HepG2 (cell line): ENCODE results near the gene CTNNA2. TPM values are rescaled to one million over a fixed set of nuclear protein-coding genes. Genes with fewer than 3 reads are reported as not detected.

ENCODE experiments used
- ATAC-seq: fragments of 200-7000 bp; cut with Tn5 transposase; 3 replicates; pipeline ENCODE4 v1.9.1; 2020; ENCODE audit warnings: mild to moderate bottlenecking, moderate library complexity
- BruUV-seq: library from RNA; stranded (reverse); fragments of 400-500 nt; replicated peaks from 2 replicates; lab custom pipeline; 2021; lab: Mats Ljungman, UMichigan
- CTCF ChIA-PET: fragments of 300-600 bp; formaldehyde crosslinking; extraction: SDS; loops from one replicate; lab custom pipeline; 2021; ENCODE audit warnings: low total read pairs, inconsistent platforms, low intra/inter-chr PET ratio; lab: Yijun Ruan, JAX
- POLR2A ChIA-PET: fragments of 350-600 bp; sonication (Branson Sonifier 250); formaldehyde crosslinking; loops from one replicate; lab custom pipeline; 2020; ENCODE audit warnings: antibody characterized with exemption, inconsistent platforms; lab: Yijun Ruan, JAX
- DNase-seq: peaks from one replicate; pipeline ENCODE4 v3.0.0-alpha.2; 2015; ENCODE audit warnings: low spot score
- FAIRE-seq: peaks from 3 replicates; lab custom pipeline; 2011; peaks lifted over from hg19 to GRCh38; lab: Jason Lieb, UNC
- H2AFZ ChIP-seq: one replicate; pipeline ENCODE4 v1.6.1; 2011; ENCODE audit warnings: low read length, inconsistent platforms
- H3K27ac ChIP-seq: fragments of 300-600 bp; 3 replicates; pipeline ENCODE4 v1.8.0; 2011; ENCODE audit warnings: mixed run types, mild to moderate bottlenecking, mixed read lengths, low read length, inconsistent platforms; ENCODE audit not compliant: insufficient read depth; ENCODE audit errors: extremely low read length
- H3K27me3 ChIP-seq, 2 experiments: fragments of 200-600 bp in 1 of 2; 2 replicates in 1 of 2; 3 replicates in 1 of 2; pipeline versions ENCODE4 v1.6.0 to v1.8.0; 2011; ENCODE audit warnings: low read length in 2 of 2, mild to moderate bottlenecking in 2 of 2, moderate library complexity in 2 of 2, inconsistent platforms in 1 of 2; ENCODE audit not compliant: insufficient read depth in 2 of 2, control insufficient read depth in 1 of 2
- H3K36me3 ChIP-seq, 2 experiments: fragments of 200-600 bp in 1 of 2; replicated peaks in 1 of 2; 2 replicates in 1 of 2; 3 replicates in 1 of 2; pipeline versions ENCODE4 v1.5.1 to v1.8.0; 2011; ENCODE audit warnings: low read length in 2 of 2, inconsistent platforms in 1 of 2; ENCODE audit not compliant: insufficient read depth in 2 of 2, control insufficient read depth in 1 of 2
- H3K4me1 ChIP-seq: 2 replicates; pipeline ENCODE4 v1.5.1; 2012; ENCODE audit warnings: low read length, inconsistent platforms; ENCODE audit not compliant: insufficient read depth
- H3K4me2 ChIP-seq: 2 replicates; pipeline ENCODE4 v1.6.0; 2011; ENCODE audit warnings: low read depth, low read length, inconsistent platforms
- H3K4me3 ChIP-seq, 3 experiments: fragments of 200-600 bp in 1 of 3; sonication (generic), shearing (Covaris generic) in 1 of 3; replicated peaks in 1 of 3; 2 replicates each; pipeline ENCODE4 v1.5.1; 2011 to 2016; ENCODE audit warnings: low read length in 3 of 3, inconsistent platforms in 2 of 3, low read depth in 2 of 3, mild to moderate bottlenecking in 2 of 3, control low read depth in 1 of 3, mixed read lengths in 1 of 3; ENCODE audit not compliant: insufficient read depth in 1 of 3
- H3K79me2 ChIP-seq: one replicate; pipeline ENCODE4 v1.6.1; 2011; ENCODE audit warnings: low read length, inconsistent platforms; ENCODE audit not compliant: insufficient read depth
- H3K9ac ChIP-seq: 2 replicates; pipeline ENCODE4 v1.6.0; 2011; ENCODE audit warnings: mild to moderate bottlenecking, low read depth, low read length, inconsistent platforms; ENCODE audit not compliant: insufficient read depth
- H3K9me3 ChIP-seq: 2 replicates; pipeline ENCODE4 v1.5.1; 2012; ENCODE audit warnings: mild to moderate bottlenecking, low read length
- H4K20me1 ChIP-seq: 2 replicates; pipeline ENCODE4 v1.6.0; 2011; ENCODE audit warnings: inconsistent platforms, mild to moderate bottlenecking, low read length, moderate library complexity; ENCODE audit not compliant: insufficient read depth
- ATRX ChIP-seq: sonication (generic); formaldehyde crosslinking; IDR thresholded peaks from 2 replicates; pipeline ENCODE4 v1.4.0; 2020; ENCODE audit warnings: missing genetic modification reagents, borderline replicate concordance
- KLF6 ChIP-seq: IDR thresholded peaks from 2 replicates; pipeline ENCODE4 v1.8.0; 2016; ENCODE audit warnings: missing biosample characterization, missing genetic modification reagents
- NFKBIZ ChIP-seq: IDR thresholded peaks from 2 replicates; pipeline ENCODE4 v1.6.1; 2018; ENCODE audit warnings: missing genetic modification reagents, missing compliant biosample characterization
- PAX8 ChIP-seq: sonication (generic); formaldehyde crosslinking; IDR thresholded peaks from 2 replicates; pipeline ENCODE4 v1.8.0; 2022; ENCODE audit warnings: mild to moderate bottlenecking, missing genetic modification reagents, borderline replicate concordance
- PPARG ChIP-seq: conservative IDR thresholded peaks from 2 replicates; pipeline ENCODE4 v1.6.1; 2016; ENCODE audit warnings: missing biosample characterization, missing genetic modification reagents
- RNF2 ChIP-seq: fragments of 450-650 bp; conservative IDR thresholded peaks from 2 replicates; pipeline ENCODE4 v1.6.1; 2016; ENCODE audit warnings: low read depth
- THAP11 ChIP-seq: IDR thresholded peaks from 2 replicates; pipeline ENCODE4 v1.6.1; 2016; ENCODE audit warnings: missing biosample characterization, missing genetic modification reagents
- ZNF207 ChIP-seq: fragments of 450-650 bp; IDR thresholded peaks from 2 replicates; pipeline ENCODE4 v1.6.1; 2016; ENCODE audit warnings: antibody characterized with exemption, borderline replicate concordance
- ZNF224 ChIP-seq: sonication (generic); formaldehyde crosslinking; IDR thresholded peaks from 2 replicates; pipeline ENCODE4 v1.5.0; 2020; ENCODE audit warnings: mild to moderate bottlenecking, missing genetic modification reagents
- ZNF317 ChIP-seq: sonication (generic); formaldehyde crosslinking; IDR thresholded peaks from 2 replicates; pipeline ENCODE4 v1.5.0; 2020; ENCODE audit warnings: mild to moderate bottlenecking, missing genetic modification reagents
- ZNF496 ChIP-seq: sonication (generic); formaldehyde crosslinking; IDR thresholded peaks from 2 replicates; pipeline ENCODE4 v1.8.1; 2023; ENCODE audit warnings: mild to moderate bottlenecking, moderate library complexity, missing genetic modification reagents; ENCODE audit not compliant: insufficient replicate concordance
- ZNF558 ChIP-seq: sonication (generic); formaldehyde crosslinking; IDR thresholded peaks from 2 replicates; pipeline ENCODE4 v1.9.0; 2022; ENCODE audit warnings: mild to moderate bottlenecking, missing genetic modification reagents, borderline replicate concordance
- ZNF672 ChIP-seq: sonication (generic); formaldehyde crosslinking; IDR thresholded peaks from 2 replicates; pipeline ENCODE4 v1.8.1; 2022; ENCODE audit warnings: missing genetic modification reagents
- WGBS: methylation state at CpG from one replicate; pipeline ENCODE4 v1.1.6; 2017; ENCODE audit warnings: low lambda C conversion rate; 5-methylcytosine and 5-hydroxymethylcytosine counted together
- in situ Hi-C: cut with HindIII; loops from 2 replicates; pipeline ENCODE4 v1.10.0; 2017; ENCODE audit warnings: low pct_unique_long_range_greater_than_20kb; ENCODE audit not compliant: extremely low pct_ligation_motif_present
- intact Hi-C: fragments of 100-400 bp; cut with micrococcal nuclease; formaldehyde crosslinking; loops from one replicate; pipeline ENCODE4 v1.10.0; 2022; ENCODE audit not compliant: unreplicated experiment
- polyA plus RNA-seq, 8 experiments: library from polyadenylated mRNA; depleted of rRNA in 3 of 8; stranded (reverse) in 7 of 8; unstranded in 1 of 8; fragments of >200 nt; fragmentation: Illumina TruSeq in 4 of 8; extraction: Trizol in 4 of 8; gene quantifications; 2 replicates each; pipeline versions ENCODE4 v1.2.1 to v1.2.3, GENCODE V29; 2011 to 2016; ENCODE audit warnings: low read depth in 4 of 8, missing spikeins in 1 of 8, mixed read lengths in 1 of 8; ENCODE audit not compliant: insufficient read depth in 1 of 8
- total RNA-seq, 5 experiments: library from RNA; depleted of rRNA; stranded (reverse); fragments of >200 nt; fragmentation: Illumina TruSeq; extraction: Trizol; gene quantifications; 2 replicates each; pipeline ENCODE4 v1.2.3, GENCODE V29; 2016; ENCODE audit warnings: low read depth in 1 of 5
- TF ChIP-seq, protein P1 (sequence below): sonication (generic); formaldehyde crosslinking; IDR thresholded peaks from 2 replicates; pipeline ENCODE4 v1.5.0; 2020; ENCODE audit warnings: missing genetic modification reagents
- TF ChIP-seq, protein P2 (sequence below): IDR thresholded peaks from 2 replicates; pipeline ENCODE4 v1.6.1; 2016; ENCODE audit warnings: mild to moderate bottlenecking, missing biosample characterization, missing genetic modification reagents
- TF ChIP-seq, protein P3 (sequence below): IDR thresholded peaks from 2 replicates; pipeline ENCODE4 v1.6.1; 2012; ENCODE audit warnings: low read depth, low read length, improper control_type of control experiment
- TF ChIP-seq, protein P4 (sequence below): sonication (generic); formaldehyde crosslinking; IDR thresholded peaks from 2 replicates; pipeline ENCODE4 v1.5.0; 2020; ENCODE audit warnings: mild to moderate bottlenecking, missing genetic modification reagents

The CTNNA2 gene
- total and polyA plus RNA-seq, 2 of the 13 experiments (the other 11 are each of a cell fraction or from before 2014, with no cell fraction given) = not detected

DNA sequence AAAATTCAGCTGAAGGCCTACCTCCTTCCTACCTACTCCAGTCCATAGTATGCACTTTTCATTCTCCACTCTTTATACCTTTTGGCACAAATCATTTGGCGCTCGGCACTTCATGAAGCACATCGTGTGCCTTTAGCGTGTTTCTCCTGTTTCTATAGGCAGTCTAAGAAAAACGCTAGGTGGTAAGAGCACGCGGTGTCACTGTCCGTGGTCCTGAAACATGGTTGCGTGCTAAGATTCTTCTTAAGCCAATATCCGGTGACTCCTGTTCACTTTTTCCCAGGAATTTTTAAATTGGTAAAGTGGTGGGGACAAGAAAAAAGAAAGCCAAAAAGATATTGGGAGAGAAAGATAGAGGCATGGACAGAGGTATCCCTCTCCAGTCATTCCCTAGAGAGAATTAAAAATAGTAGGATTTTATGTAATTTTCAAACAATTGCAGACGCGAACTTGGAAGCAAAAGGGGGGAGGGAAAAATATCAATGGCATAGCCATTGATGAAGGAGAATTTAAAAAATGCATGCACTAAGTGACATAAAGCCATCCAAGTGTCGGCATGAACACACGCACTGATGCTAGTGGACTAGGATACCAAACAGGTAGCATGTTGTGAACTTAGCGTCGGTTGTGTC is 1.4 kb upstream of the CTNNA2 start:
- peak; percentile 28 for FAIRE-seq
- TF ChIP-seq, protein P1, sequence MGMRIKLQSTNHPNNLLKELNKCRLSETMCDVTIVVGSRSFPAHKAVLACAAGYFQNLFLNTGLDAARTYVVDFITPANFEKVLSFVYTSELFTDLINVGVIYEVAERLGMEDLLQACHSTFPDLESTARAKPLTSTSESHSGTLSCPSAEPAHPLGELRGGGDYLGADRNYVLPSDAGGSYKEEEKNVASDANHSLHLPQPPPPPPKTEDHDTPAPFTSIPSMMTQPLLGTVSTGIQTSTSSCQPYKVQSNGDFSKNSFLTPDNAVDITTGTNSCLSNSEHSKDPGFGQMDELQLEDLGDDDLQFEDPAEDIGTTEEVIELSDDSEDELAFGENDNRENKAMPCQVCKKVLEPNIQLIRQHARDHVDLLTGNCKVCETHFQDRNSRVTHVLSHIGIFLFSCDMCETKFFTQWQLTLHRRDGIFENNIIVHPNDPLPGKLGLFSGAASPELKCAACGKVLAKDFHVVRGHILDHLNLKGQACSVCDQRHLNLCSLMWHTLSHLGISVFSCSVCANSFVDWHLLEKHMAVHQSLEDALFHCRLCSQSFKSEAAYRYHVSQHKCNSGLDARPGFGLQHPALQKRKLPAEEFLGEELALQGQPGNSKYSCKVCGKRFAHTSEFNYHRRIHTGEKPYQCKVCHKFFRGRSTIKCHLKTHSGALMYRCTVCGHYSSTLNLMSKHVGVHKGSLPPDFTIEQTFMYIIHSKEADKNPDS (CRISPR knock-in tag) = 0 out of 2 replicates have a peak, but pooled peaks have one; percentile 49
- TF ChIP-seq RNF2 (no peak), ZNF672 (CRISPR knock-in tag) (no peak), ZNF224 (CRISPR knock-in tag) (no peak), ZNF558 (CRISPR knock-in tag) (no peak), ZNF207 (no peak), ZNF496 (CRISPR knock-in tag) (no peak), ATRX (CRISPR knock-in tag) (no peak), ZNF317 (no peak), PPARG (CRISPR knock-in tag) (peak; percentile 70; the same call in 1 of the 2 replicates), PAX8 (CRISPR knock-in tag) (no peak), NFKBIZ (CRISPR knock-in tag) (peak; percentile 87; the same call in 1 of the 2 replicates), THAP11 (CRISPR knock-in tag) (peak; percentile 72), KLF6 (peak; percentile 97)
- TF ChIP-seq, protein P2, sequence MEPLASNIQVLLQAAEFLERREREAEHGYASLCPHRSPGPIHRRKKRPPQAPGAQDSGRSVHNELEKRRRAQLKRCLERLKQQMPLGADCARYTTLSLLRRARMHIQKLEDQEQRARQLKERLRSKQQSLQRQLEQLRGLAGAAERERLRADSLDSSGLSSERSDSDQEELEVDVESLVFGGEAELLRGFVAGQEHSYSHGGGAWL (CRISPR knock-in tag) = no peak
- TF ChIP-seq, protein P3, sequence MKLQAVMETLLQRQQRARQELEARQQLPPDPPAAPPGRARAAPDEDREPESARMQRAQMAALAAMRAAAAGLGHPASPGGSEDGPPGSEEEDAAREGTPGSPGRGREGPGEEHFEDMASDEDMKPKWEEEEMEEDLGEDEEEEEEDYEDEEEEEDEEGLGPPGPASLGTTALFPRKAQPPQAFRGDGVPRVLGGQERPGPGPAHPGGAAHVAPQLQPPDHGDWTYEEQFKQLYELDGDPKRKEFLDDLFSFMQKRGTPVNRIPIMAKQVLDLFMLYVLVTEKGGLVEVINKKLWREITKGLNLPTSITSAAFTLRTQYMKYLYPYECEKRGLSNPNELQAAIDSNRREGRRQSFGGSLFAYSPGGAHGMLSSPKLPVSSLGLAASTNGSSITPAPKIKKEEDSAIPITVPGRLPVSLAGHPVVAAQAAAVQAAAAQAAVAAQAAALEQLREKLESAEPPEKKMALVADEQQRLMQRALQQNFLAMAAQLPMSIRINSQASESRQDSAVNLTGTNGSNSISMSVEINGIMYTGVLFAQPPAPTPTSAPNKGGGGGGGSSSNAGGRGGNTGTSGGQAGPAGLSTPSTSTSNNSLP = no peak
- TF ChIP-seq, protein P4, sequence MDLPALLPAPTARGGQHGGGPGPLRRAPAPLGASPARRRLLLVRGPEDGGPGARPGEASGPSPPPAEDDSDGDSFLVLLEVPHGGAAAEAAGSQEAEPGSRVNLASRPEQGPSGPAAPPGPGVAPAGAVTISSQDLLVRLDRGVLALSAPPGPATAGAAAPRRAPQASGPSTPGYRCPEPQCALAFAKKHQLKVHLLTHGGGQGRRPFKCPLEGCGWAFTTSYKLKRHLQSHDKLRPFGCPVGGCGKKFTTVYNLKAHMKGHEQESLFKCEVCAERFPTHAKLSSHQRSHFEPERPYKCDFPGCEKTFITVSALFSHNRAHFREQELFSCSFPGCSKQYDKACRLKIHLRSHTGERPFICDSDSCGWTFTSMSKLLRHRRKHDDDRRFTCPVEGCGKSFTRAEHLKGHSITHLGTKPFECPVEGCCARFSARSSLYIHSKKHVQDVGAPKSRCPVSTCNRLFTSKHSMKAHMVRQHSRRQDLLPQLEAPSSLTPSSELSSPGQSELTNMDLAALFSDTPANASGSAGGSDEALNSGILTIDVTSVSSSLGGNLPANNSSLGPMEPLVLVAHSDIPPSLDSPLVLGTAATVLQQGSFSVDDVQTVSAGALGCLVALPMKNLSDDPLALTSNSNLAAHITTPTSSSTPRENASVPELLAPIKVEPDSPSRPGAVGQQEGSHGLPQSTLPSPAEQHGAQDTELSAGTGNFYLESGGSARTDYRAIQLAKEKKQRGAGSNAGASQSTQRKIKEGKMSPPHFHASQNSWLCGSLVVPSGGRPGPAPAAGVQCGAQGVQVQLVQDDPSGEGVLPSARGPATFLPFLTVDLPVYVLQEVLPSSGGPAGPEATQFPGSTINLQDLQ (CRISPR knock-in tag) = no peak

More for the DNA sequence above, 1.4 kb upstream of the CTNNA2 start:
- Histone ChIP-seq H3K79me2 (no peaks in the 10 kb centered on the region), H3K4me3 (no peak overlapping the region), H3K4me2 (no peak overlapping the region), H3K9me3 (no peaks in the 10 kb centered on the region), H3K27me3 (peaks cover 0 to 3% of the 10 kb centered on the region in 2 experiments; a peak in 2 of 5 replicates), H3K36me3 (no peaks in the 10 kb centered on the region), H3K27ac (no peak overlapping the region), H3K9ac (no peak overlapping the region), H4K20me1 (no peaks in the 10 kb centered on the region; the same call in 1 of the 2 replicates), H2AFZ (no peak overlapping the region), H3K4me1 (no peaks in the 10 kb centered on the region)
- DNase-seq = peak; percentile 61
- 0 out of 3 replicates have a peak, but pooled peaks have one; percentile 20 for ATAC-seq
- in situ Hi-C loops (no loop called here), intact Hi-C loops (no loop called here)
- no TSS peak for BruUV-seq
- POLR2A ChIA-PET = no interaction called here
- 35% methylated on average over 16 of the region's 16 CpGs for WGBS
- CTCF ChIA-PET = no interaction called here
